Measurements from ENCODE around the gene CDON.
"Not testable (repeated sequence)": the region's sequence is repeated elsewhere in the genome, so short reads cannot be mapped to it uniquely, and the experiment has no call there.

CDON gene

GRCh38 chr11:125921042-125921441 is 141.6 kb downstream of the CDON start:
- no peak for DNase-seq

GRCh38 chr11:125918140-125918840 is 144.4 kb downstream of the CDON start:
- DNase-seq = no peak

DNA sequence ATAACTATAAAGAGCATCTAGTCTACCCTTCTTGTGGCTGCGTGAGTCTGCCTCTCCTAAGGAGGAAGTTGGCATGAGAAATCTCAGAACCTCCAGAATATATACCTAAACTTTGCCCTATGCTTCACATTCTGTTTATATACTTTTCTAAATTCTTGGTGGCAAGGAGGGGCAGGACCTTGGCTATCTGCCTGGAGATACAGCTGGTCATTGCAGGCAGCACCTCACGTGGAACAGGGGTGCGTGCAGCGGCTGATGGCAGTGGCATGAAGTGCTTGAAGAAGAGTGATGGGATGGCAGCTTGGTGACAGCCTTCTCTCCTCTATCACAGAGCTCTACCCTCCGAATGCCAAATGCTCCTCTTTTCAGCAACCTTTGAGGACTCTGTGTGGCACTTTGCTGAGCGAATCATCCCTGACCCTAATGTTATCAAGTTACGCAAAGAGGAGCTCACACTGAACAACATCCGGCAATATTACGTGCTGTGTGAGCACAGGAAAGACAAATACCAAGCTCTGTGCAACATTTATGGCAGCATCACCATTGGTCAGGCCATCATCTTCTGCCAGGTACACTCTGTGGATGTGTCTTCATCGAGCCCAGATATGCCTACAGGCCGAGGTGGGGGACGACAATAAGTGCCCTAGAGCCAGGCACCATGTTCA is 145.9 kb downstream of the CDON start:
- no peak for DNase-seq

GRCh38 chr11:125914601-125915000 is 148.1 kb downstream of the CDON start:
- DNase-seq = not testable (repeated sequence)

- no peak for DNase-seq
Measured at GRCh38 chr11:125910226-125910849, 152.3 kb downstream of the CDON start.
